Measurements from ENCODE around the gene MIB1.

Gene MIB1

GRCh38 chr18:21833604-21834298, 93.2 kb downstream of the MIB1 start:
- ATAC-seq, result peak; percentile 52; the same call in 2 of the 3 replicates
- TF ChIP-seq ISL1 (CRISPR knock-in tag; IDR thresholded peaks at IDR 0.05) (peak; percentile 77), TOX (CRISPR knock-in tag; IDR thresholded peaks at IDR 0.05; ENCODE audit: borderline replicate concordance) (no peak)

GRCh38 chr18:21834299-21834660, 93.7 kb downstream of the MIB1 start:
- no peak for ATAC-seq
- TF ChIP-seq TCF4 (CRISPR knock-in tag; IDR thresholded peaks at IDR 0.05; ENCODE audit: borderline replicate concordance) (no peak), TSHZ2 (CRISPR knock-in tag; IDR thresholded peaks at IDR 0.05) (no peak), SNAI2 (CRISPR knock-in tag; IDR thresholded peaks at IDR 0.05) (no peak), CSRNP3 (CRISPR knock-in tag; IDR thresholded peaks at IDR 0.05) (no peak), BACH2 (CRISPR knock-in tag; IDR thresholded peaks at IDR 0.05; ENCODE audit: borderline replicate concordance) (no peak), TOX (CRISPR knock-in tag; IDR thresholded peaks at IDR 0.05; ENCODE audit: borderline replicate concordance) (no peak), POU6F1 (CRISPR knock-in tag; IDR thresholded peaks at IDR 0.05; ENCODE audit: borderline replicate concordance, low read depth) (no peak), OSR1 (CRISPR knock-in tag; IDR thresholded peaks at IDR 0.05) (no peak), ESRRG (CRISPR knock-in tag; IDR thresholded peaks at IDR 0.05) (no peak)

- no peak for ATAC-seq
- no peak for TF ChIP-seq OSR1 (CRISPR knock-in tag; IDR thresholded peaks at IDR 0.05)
- TF ChIP-seq POU6F1 (CRISPR knock-in tag; IDR thresholded peaks at IDR 0.05; ENCODE audit: borderline replicate concordance, low read depth), result no peak
- no peak for TF ChIP-seq CSRNP3 (CRISPR knock-in tag; IDR thresholded peaks at IDR 0.05)
- no peak for TF ChIP-seq ISL1 (CRISPR knock-in tag; IDR thresholded peaks at IDR 0.05)
- TF ChIP-seq ESRRG (CRISPR knock-in tag; IDR thresholded peaks at IDR 0.05), result no peak
- no peak for TF ChIP-seq ZNF565 (CRISPR knock-in tag; conservative IDR thresholded peaks at IDR 0.05; ENCODE audit: low read depth)
- no peak for TF ChIP-seq SNAI2 (CRISPR knock-in tag; IDR thresholded peaks at IDR 0.05)
- no peak for TF ChIP-seq ZC3H10 (CRISPR knock-in tag; IDR thresholded peaks at IDR 0.05)
- TF ChIP-seq CREB5 (CRISPR knock-in tag; IDR thresholded peaks at IDR 0.05; ENCODE audit: low read depth), result no peak
- no peak for TF ChIP-seq ARNTL (CRISPR knock-in tag; IDR thresholded peaks at IDR 0.05; ENCODE audit: borderline replicate concordance, low read depth)
- no peak for TF ChIP-seq TOX (CRISPR knock-in tag; IDR thresholded peaks at IDR 0.05; ENCODE audit: borderline replicate concordance)
- no peak for TF ChIP-seq BACH2 (CRISPR knock-in tag; IDR thresholded peaks at IDR 0.05; ENCODE audit: borderline replicate concordance)
- TF ChIP-seq TSHZ2 (CRISPR knock-in tag; IDR thresholded peaks at IDR 0.05), result no peak
- TF ChIP-seq PPARA (CRISPR knock-in tag; IDR thresholded peaks at IDR 0.05; ENCODE audit: borderline replicate concordance), result no peak
- no peak for TF ChIP-seq CSDC2 (CRISPR knock-in tag; IDR thresholded peaks at IDR 0.05)
- TF ChIP-seq RARB (CRISPR knock-in tag; IDR thresholded peaks at IDR 0.05), result no peak
- no peak for TF ChIP-seq ZNF8 (CRISPR knock-in tag; IDR thresholded peaks at IDR 0.05)
These were observed 101.0 kb downstream of the MIB1 start for GRCh38 chr18:21841570-21841969.

Data from SK-N-SH treated with all-trans-retinoic acid at 6 μM for 48 hours (cell line).